ENCODE results near the gene ZNF276.

Gene ZNF276

GRCh38 chr16:89733792-89734191 lies 12.5 kb downstream of the ZNF276 start:
- no peak for DNase-seq (ENCODE audit: low read depth in 1 of 2, low spot score in 1 of 2)

GRCh38 chr16:89736554-89736953 lies 15.2 kb downstream of the ZNF276 start:
- DNase-seq (ENCODE audit: low read depth in 1 of 2, low spot score in 1 of 2) = no peak
- TF ChIP-seq CTCF (IDR thresholded peaks at IDR 0.05; ENCODE audit: insufficient read depth, low read length) (no peak), REST (IDR thresholded peaks at IDR 0.05; ENCODE audit: insufficient replicate concordance, low read depth) (no peak), POLR2AphosphoS5 (IDR thresholded peaks at IDR 0.05; ENCODE audit: low read depth) (no peak), GABPA (IDR thresholded peaks at IDR 0.05; ENCODE audit: low read depth) (no peak), SPI1 (IDR thresholded peaks at IDR 0.05; ENCODE audit: borderline replicate concordance, low read depth) (no peak)
- no peaks in the 10 kb centered on the region for H3K27me3 ChIP-seq (ENCODE audit: insufficient read depth, poor library complexity, severe bottlenecking)
- H3K27ac ChIP-seq (replicated peaks) = no peak overlapping the region
- no peak overlapping the region for H3K4me3 ChIP-seq (replicated peaks; ENCODE audit: insufficient read depth, low read length)

More at GRCh38 chr16:89733792-89734191, 12.5 kb downstream of the ZNF276 start:
- H3K27me3 ChIP-seq (ENCODE audit: insufficient read depth, poor library complexity, severe bottlenecking) = no peaks in the 10 kb centered on the region
- TF ChIP-seq CTCF (IDR thresholded peaks at IDR 0.05; ENCODE audit: insufficient read depth, low read length) = no peak
- TF ChIP-seq SPI1 (IDR thresholded peaks at IDR 0.05; ENCODE audit: borderline replicate concordance, low read depth) = no peak
- no peak for TF ChIP-seq GABPA (IDR thresholded peaks at IDR 0.05; ENCODE audit: low read depth)
- no peak for TF ChIP-seq REST (IDR thresholded peaks at IDR 0.05; ENCODE audit: insufficient replicate concordance, low read depth)
- no peak for TF ChIP-seq POLR2AphosphoS5 (IDR thresholded peaks at IDR 0.05; ENCODE audit: low read depth)
- no peak overlapping the region for H3K4me3 ChIP-seq (replicated peaks; ENCODE audit: insufficient read depth, low read length)
- no peak overlapping the region for H3K27ac ChIP-seq (replicated peaks)

- DNase-seq (ENCODE audit: low read depth in 1 of 2, low spot score in 1 of 2) = no peak
- H3K27ac ChIP-seq (replicated peaks) = no peak overlapping the region
- TF ChIP-seq SPI1 (IDR thresholded peaks at IDR 0.05; ENCODE audit: borderline replicate concordance, low read depth) = no peak
- TF ChIP-seq GABPA (IDR thresholded peaks at IDR 0.05; ENCODE audit: low read depth) = no peak
- TF ChIP-seq CTCF (IDR thresholded peaks at IDR 0.05; ENCODE audit: insufficient read depth, low read length) = no peak
- no peak for TF ChIP-seq POLR2AphosphoS5 (IDR thresholded peaks at IDR 0.05; ENCODE audit: low read depth)
- TF ChIP-seq REST (IDR thresholded peaks at IDR 0.05; ENCODE audit: insufficient replicate concordance, low read depth) = no peak
- no peaks in the 10 kb centered on the region for H3K27me3 ChIP-seq (ENCODE audit: insufficient read depth, poor library complexity, severe bottlenecking)
- no peak overlapping the region for H3K4me3 ChIP-seq (replicated peaks; ENCODE audit: insufficient read depth, low read length)
Observed at GRCh38 chr16:89737341-89738071, 16.2 kb downstream of the ZNF276 start.
